Memory B cell (primary cell): ENCODE measurements around the gene NOB1.

ENCODE experiments used
- ATAC-seq: fragments of 150-1000 bp; cut with Tn5 transposase; 2 replicates; pipeline ENCODE4 v1.10.0; 2021; ENCODE audit warnings: low read depth, mild to moderate bottlenecking, moderate library complexity
- DNase-seq, 2 donors: peaks; one replicate each; pipeline ENCODE4 v3.0.0; 2022; ENCODE audit warnings: low spot score in 2 of 2
- H3K27ac Mint-ChIP-seq: one replicate; pipeline ENCODE4 v1.8.0; 2022; ENCODE audit warnings: mild to moderate bottlenecking, moderate library complexity, mixed read lengths
- H3K27me3 Mint-ChIP-seq: one replicate; pipeline ENCODE4 v1.8.0; 2022; ENCODE audit warnings: mixed read lengths
- H3K36me3 Mint-ChIP-seq: one replicate; pipeline ENCODE4 v1.8.0; 2022; ENCODE audit warnings: mild to moderate bottlenecking, mixed read lengths
- H3K4me1 Mint-ChIP-seq: one replicate; pipeline ENCODE4 v1.8.0; 2022; ENCODE audit warnings: mixed read lengths
- H3K4me3 Mint-ChIP-seq: one replicate; pipeline ENCODE4 v1.8.0; 2022; ENCODE audit warnings: mild to moderate bottlenecking, moderate library complexity, mixed read lengths
- H3K9me3 Mint-ChIP-seq: one replicate; pipeline ENCODE4 v1.8.0; 2022; ENCODE audit warnings: mixed read lengths

Gene NOB1

GRCh38 chr16:69721441-69721957 lies 33.2 kb downstream of the NOB1 start:
- no peaks in the 10 kb centered on the region for H3K36me3 Mint-ChIP-seq
- DNase-seq (no peak), ATAC-seq (no peak)
- H3K27me3 Mint-ChIP-seq: no peaks in the 10 kb centered on the region
- no peak overlapping the region for H3K4me3 Mint-ChIP-seq
- no peaks in the 10 kb centered on the region for H3K9me3 Mint-ChIP-seq
- peaks cover 4% of the 10 kb centered on the region for H3K4me1 Mint-ChIP-seq
- no peak overlapping the region for H3K27ac Mint-ChIP-seq

GRCh38 chr16:69720822-69721430 lies 33.8 kb downstream of the NOB1 start:
- ATAC-seq: no peak
- H3K27ac Mint-ChIP-seq: no peak overlapping the region

DNA sequence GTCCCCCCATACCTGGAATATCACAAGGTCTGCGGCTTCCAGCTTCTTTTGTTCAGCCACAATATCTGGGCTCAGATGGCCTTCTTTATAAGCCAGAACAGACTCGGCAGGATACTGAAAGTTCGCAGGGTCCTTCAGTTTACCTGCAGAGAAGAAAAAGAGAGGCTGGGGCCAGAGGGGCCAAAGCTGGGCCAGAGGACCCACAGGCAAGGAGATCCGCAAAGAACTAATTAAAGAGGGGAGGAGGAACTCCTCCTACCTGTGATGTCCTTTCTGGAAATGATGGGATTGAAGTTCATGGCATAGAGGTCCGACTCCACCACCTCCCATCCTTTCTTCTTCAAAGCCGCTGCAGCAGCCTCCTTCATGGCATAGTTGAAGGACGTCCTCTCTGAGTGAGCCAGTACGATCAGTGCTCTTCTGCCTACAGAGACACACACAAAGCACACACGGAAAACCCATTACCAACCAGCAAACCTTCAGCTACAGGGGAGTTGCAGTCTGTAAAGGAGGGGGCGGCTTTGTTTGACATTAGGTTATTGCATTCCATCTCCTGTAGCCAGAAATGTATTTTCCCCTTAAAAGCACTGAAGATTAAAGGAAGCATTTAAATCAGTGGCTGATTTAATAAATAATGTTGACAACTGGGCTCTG lies 36.5 kb downstream of the NOB1 start:
- H3K36me3 Mint-ChIP-seq: no peaks in the 10 kb centered on the region
- no peaks in the 10 kb centered on the region for H3K4me1 Mint-ChIP-seq
- no peaks in the 10 kb centered on the region for H3K27me3 Mint-ChIP-seq
- DNase-seq (no peak), ATAC-seq (no peak)
- no peak overlapping the region for H3K4me3 Mint-ChIP-seq
- H3K9me3 Mint-ChIP-seq: no peaks in the 10 kb centered on the region
- no peak overlapping the region for H3K27ac Mint-ChIP-seq

More at GRCh38 chr16:69720822-69721430, 33.8 kb downstream of the NOB1 start:
- H3K27me3 Mint-ChIP-seq: no peaks in the 10 kb centered on the region
- H3K9me3 Mint-ChIP-seq: no peaks in the 10 kb centered on the region
- H3K4me3 Mint-ChIP-seq: no peak overlapping the region
- H3K4me1 Mint-ChIP-seq: peaks cover 3% of the 10 kb centered on the region
- no peak for DNase-seq
- no peaks in the 10 kb centered on the region for H3K36me3 Mint-ChIP-seq

DNA sequence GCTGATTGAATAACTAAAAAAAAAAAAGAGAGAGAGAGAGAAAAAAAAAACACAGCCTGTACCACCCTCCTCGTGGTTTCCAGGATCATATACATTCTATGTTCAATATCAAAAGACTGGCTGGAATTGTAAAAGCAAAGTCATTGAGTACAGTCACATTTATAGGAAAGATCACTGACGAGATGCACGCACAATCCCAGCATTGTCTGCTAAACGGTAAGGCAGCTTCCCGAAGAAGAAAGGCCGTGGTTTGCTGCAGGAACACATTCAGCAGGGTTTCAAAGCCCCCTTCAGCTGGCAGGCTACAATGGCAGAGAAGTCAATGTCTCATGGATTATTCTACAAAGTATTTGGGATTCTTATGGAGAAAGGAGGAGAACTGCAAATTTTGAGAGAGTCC lies 37.7 kb downstream of the NOB1 start:
- no peaks in the 10 kb centered on the region for H3K4me1 Mint-ChIP-seq
- H3K9me3 Mint-ChIP-seq: no peaks in the 10 kb centered on the region
- no peaks in the 10 kb centered on the region for H3K36me3 Mint-ChIP-seq
- no peak overlapping the region for H3K27ac Mint-ChIP-seq
- no peaks in the 10 kb centered on the region for H3K27me3 Mint-ChIP-seq
- H3K4me3 Mint-ChIP-seq: no peak overlapping the region
- no peak for ATAC-seq
- DNase-seq: no peak

GRCh38 chr16:69712914-69713581 lies 41.7 kb downstream of the NOB1 start:
- H3K4me3 Mint-ChIP-seq: no peak overlapping the region
- H3K36me3 Mint-ChIP-seq: no peaks in the 10 kb centered on the region
- no peak overlapping the region for H3K27ac Mint-ChIP-seq
- ATAC-seq: no peak
- no peaks in the 10 kb centered on the region for H3K27me3 Mint-ChIP-seq
- no peak for DNase-seq
- H3K9me3 Mint-ChIP-seq: no peaks in the 10 kb centered on the region
- H3K4me1 Mint-ChIP-seq: no peaks in the 10 kb centered on the region

GRCh38 chr16:69712277-69712676 lies 42.4 kb downstream of the NOB1 start:
- H3K4me1 Mint-ChIP-seq: no peaks in the 10 kb centered on the region
- H3K27ac Mint-ChIP-seq: no peak overlapping the region
- H3K9me3 Mint-ChIP-seq: no peaks in the 10 kb centered on the region
- ATAC-seq: no peak
- no peak for DNase-seq
- H3K36me3 Mint-ChIP-seq: no peaks in the 10 kb centered on the region
- H3K4me3 Mint-ChIP-seq: no peak overlapping the region
- no peaks in the 10 kb centered on the region for H3K27me3 Mint-ChIP-seq

DNA sequence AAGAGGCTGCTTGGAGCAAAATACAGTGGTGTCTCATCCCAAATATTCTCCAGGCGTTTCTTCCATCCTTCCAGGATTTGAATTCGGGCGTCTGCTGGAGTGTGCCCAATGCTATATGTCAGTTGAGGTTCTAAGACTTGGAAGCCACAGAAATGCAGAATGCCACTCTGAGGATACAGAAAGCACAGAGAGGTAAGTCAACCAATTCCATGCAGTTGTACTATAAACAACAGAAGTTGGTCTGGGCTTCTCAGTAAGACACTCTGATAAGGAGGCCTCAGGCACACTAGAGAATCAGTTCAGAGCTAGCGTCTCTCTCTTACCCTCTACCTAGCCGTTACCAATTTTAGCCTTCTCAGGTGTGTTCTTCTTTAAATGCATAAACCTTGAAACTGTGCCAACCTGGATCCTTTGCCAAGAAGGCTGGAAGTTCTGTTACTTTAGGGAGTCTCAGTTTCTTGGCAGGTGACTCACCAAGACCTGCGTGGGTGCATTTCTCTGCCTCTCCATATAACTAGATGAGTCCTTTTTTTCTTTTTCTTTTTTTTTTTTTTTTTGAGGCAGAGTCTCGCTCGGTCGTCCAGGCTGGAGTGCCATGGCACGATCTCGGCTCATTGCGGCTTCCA lies 43.5 kb downstream of the NOB1 start:
- no peaks in the 10 kb centered on the region for H3K36me3 Mint-ChIP-seq

GRCh38 chr16:69709456-69710084 lies 45.2 kb downstream of the NOB1 start:
- H3K9me3 Mint-ChIP-seq: no peaks in the 10 kb centered on the region
- no peaks in the 10 kb centered on the region for H3K36me3 Mint-ChIP-seq
- H3K27ac Mint-ChIP-seq: no peak overlapping the region
- H3K27me3 Mint-ChIP-seq: no peaks in the 10 kb centered on the region
- no peaks in the 10 kb centered on the region for H3K4me1 Mint-ChIP-seq
- peak; percentile 44 for ATAC-seq
- peak in 1 of 2 donors; percentile 34 for DNase-seq
- no peak overlapping the region for H3K4me3 Mint-ChIP-seq

More for the DNA sequence above, 43.5 kb downstream of the NOB1 start:
- H3K9me3 Mint-ChIP-seq: no peaks in the 10 kb centered on the region
- H3K4me1 Mint-ChIP-seq: no peaks in the 10 kb centered on the region
- no peak for ATAC-seq
- H3K27ac Mint-ChIP-seq: no peak overlapping the region
- no peak for DNase-seq
- no peak overlapping the region for H3K4me3 Mint-ChIP-seq
- H3K27me3 Mint-ChIP-seq: no peaks in the 10 kb centered on the region

DNA sequence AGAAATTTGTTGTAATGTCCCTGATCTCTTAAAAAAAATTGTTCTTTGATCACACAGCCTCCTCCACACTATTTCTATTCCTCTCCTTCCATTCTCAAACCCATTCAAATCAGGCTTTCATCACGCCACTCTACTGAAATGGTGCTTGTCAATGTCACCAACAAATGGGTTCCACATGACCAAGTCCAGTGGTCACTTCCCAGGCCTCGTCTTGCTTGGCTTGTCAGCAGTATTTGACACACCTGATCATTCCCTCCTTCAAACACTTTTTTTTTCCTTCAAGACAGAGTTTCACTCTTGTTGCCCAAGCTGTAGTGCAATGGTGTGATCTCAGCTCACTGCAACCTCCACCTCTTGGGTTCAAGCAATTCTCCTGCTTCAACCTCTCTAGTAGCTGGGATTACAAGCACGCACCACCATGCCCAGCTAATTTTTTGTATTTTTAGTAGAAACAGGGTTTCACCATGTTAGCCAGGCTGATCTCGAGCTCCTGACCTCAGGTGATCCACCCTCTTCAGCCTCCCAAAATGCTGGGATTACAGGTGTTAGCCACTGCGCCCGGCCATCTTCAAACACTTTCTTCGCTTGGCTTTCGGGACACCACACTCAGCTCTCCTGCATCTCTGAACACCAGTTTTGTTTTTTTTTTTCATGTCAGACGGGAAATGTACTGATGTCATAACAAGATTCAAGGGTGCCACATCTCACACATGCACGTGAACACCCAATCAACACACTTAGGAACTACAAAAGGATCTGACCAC lies 46.6 kb downstream of the NOB1 start:
- Mint-ChIP-seq H3K9me3 (no peaks in the 10 kb centered on the region), H3K27me3 (no peaks in the 10 kb centered on the region), H3K4me3 (no peak overlapping the region), H3K4me1 (no peaks in the 10 kb centered on the region), H3K36me3 (peaks cover 1% of the 10 kb centered on the region), H3K27ac (peak overlapping the region; percentile 48)
- ATAC-seq (no peak), DNase-seq (no peak)

GRCh38 chr16:69706975-69707340 lies 47.8 kb downstream of the NOB1 start:
- Mint-ChIP-seq H3K36me3 (peaks cover 1% of the 10 kb centered on the region), H3K27ac (no peak overlapping the region), H3K9me3 (no peaks in the 10 kb centered on the region), H3K4me1 (no peaks in the 10 kb centered on the region), H3K4me3 (no peak overlapping the region), H3K27me3 (no peaks in the 10 kb centered on the region)
- no peak for DNase-seq
- no peak for ATAC-seq

DNA sequence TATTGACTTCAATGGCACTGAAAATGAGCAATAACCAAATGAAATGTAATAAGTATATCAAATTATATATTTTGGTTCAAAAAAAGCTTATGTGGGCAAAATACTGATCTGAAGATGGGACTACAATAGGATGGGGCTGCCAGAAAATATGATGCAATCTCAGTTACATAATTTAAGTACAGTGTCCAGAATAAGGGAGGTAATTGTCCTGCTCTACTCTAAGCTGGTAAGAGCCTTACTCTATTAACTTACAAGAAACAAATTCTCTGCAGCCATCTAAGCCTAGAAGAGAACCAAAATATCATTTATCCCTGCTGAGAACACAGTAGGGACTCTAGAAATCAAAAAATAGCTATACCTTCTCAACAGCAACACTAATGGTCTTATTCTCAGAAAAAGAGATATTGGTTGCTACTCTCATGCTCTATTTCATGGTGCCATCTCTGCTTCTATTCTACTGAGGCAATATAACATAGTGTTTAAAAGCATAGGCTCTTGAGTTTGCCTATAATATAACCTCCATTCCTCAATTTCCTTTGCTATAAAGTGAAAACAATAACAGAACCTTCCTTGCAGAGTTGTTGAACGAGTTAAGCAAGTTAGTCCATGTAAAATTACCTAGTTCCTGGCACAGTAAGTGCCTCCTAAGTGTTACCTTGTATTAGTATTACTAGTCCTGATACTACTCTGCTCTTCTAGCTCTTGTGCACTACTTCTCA lies 48.3 kb downstream of the NOB1 start:
- Mint-ChIP-seq H3K9me3 (no peaks in the 10 kb centered on the region), H3K4me3 (no peak overlapping the region), H3K27me3 (no peaks in the 10 kb centered on the region), H3K27ac (no peak overlapping the region), H3K4me1 (no peaks in the 10 kb centered on the region), H3K36me3 (peaks cover 1% of the 10 kb centered on the region)
- DNase-seq (no peak), ATAC-seq (no peak)

- Mint-ChIP-seq H3K4me3 (no peak overlapping the region), H3K9me3 (no peaks in the 10 kb centered on the region), H3K4me1 (no peaks in the 10 kb centered on the region), H3K27ac (peak overlapping the region; percentile 76), H3K36me3 (peaks cover 4% of the 10 kb centered on the region), H3K27me3 (no peaks in the 10 kb centered on the region)
- no peak for DNase-seq
- ATAC-seq: no peak
Observed at GRCh38 chr16:69703638-69704037, 51.1 kb downstream of the NOB1 start.

DNA sequence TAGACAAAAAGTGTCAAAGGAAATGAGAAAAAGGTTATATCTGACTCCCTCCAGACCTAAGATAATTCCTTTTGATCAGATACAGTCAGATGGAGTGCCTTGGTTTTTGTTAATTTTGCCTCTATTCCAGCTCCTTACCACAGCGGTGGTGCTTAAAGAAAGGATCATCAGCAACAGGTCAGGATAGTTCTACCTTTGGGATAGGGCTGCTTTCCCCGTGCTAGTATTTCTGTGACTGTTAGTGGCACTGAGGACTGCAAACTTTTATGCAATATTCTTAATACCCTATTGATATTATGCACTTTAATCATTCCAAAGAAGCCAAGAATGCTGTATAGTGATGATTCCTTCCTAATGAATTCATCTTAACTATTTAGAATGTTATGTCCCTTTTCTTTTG lies 52.9 kb downstream of the NOB1 start:
- no peak for ATAC-seq
- Mint-ChIP-seq H3K4me3 (no peak overlapping the region), H3K4me1 (no peaks in the 10 kb centered on the region), H3K27me3 (no peaks in the 10 kb centered on the region), H3K27ac (no peak overlapping the region), H3K36me3 (peaks cover 6% of the 10 kb centered on the region), H3K9me3 (no peaks in the 10 kb centered on the region)
- DNase-seq: no peak
